ENCODE results near the gene SPTBN5. TPM values are rescaled to one million over a fixed set of nuclear protein-coding genes. Genes with fewer than 3 reads are reported as not detected.

Gene SPTBN5
- total RNA-seq, 1 experiment from 2014 or later, result 0.84 TPM

DNA sequence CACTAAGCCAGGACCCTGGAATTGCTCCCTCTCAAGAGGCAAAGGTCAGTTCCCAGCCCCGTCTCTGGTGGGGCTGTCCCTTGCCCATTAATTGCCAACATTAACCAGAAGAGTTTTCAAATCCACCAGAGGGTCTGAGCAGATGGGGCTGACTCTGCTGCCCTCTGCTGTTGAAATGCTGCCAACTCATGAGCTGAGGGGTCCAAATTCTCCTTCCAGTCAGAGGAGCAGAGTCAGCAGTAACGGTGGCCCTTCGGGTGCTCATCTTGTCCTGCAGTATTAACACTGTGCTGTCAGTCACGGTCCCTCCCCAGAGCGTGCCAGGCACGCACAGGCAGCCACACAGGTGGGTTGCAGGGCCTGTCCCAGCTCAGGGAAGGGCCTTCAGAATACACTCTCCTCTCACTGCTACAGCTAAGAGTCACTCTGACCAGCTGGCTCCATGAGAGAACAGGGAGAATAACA is 10.7 kb upstream of the SPTBN5 start:
- no peaks in the 10 kb centered on the region for H3K9me3 ChIP-seq (ENCODE audit: low read length)
- CTCF ChIA-PET, result interaction anchor here (0.6 to 1.5 kb wide), 6 partner anchors 24 to 209 kb away, joined by 3 to 16 read pairs (median 5); partner anchors contain the start of genes EHD4 and MAPKBP1
- no peak overlapping the region for H3K27ac ChIP-seq (ENCODE audit: low read length)
- DNase-seq (peak; percentile 79), ATAC-seq (peak; percentile 85)
- intact Hi-C loops (cut with micrococcal nuclease), result loop anchor here (2.0 to 5.0 kb wide), 2 partner anchors 76 to 132 kb away; partner anchors contain the start of genes JMJD7 and MAPKBP1
- H3F3A ChIP-seq (ENCODE audit: low read length, unreplicated experiment), result no peaks in the 10 kb centered on the region
- H3K36me3 ChIP-seq (ENCODE audit: low read depth, low read length), result peaks cover 50% of the 10 kb centered on the region
- no peaks in the 10 kb centered on the region for H3K27me3 ChIP-seq (ENCODE audit: low read length)
- POLR2A ChIA-PET (ENCODE audit: unreplicated experiment), result no interaction called here
- H3K4me1 ChIP-seq (ENCODE audit: insufficient read depth, low read length), result no peaks in the 10 kb centered on the region
- H3K4me3 ChIP-seq (ENCODE audit: low read length), result no peak overlapping the region
- H3K9me2 ChIP-seq (replicated peaks; ENCODE audit: low read length), result no peaks in the 10 kb centered on the region
- no peaks in the 10 kb centered on the region for H3K79me2 ChIP-seq (ENCODE audit: low read length)
- no TSS peak for BruUV-seq (replicated peaks)
- no peak overlapping the region for H2AFZ ChIP-seq (ENCODE audit: low read length)
- H4K20me1 ChIP-seq (ENCODE audit: low read length), result no peaks in the 10 kb centered on the region
- TF ChIP-seq EZH2phosphoT487 (IDR thresholded peaks at IDR 0.05; ENCODE audit: borderline replicate concordance, low read length), result no peak
- TF ChIP-seq, protein P1, sequence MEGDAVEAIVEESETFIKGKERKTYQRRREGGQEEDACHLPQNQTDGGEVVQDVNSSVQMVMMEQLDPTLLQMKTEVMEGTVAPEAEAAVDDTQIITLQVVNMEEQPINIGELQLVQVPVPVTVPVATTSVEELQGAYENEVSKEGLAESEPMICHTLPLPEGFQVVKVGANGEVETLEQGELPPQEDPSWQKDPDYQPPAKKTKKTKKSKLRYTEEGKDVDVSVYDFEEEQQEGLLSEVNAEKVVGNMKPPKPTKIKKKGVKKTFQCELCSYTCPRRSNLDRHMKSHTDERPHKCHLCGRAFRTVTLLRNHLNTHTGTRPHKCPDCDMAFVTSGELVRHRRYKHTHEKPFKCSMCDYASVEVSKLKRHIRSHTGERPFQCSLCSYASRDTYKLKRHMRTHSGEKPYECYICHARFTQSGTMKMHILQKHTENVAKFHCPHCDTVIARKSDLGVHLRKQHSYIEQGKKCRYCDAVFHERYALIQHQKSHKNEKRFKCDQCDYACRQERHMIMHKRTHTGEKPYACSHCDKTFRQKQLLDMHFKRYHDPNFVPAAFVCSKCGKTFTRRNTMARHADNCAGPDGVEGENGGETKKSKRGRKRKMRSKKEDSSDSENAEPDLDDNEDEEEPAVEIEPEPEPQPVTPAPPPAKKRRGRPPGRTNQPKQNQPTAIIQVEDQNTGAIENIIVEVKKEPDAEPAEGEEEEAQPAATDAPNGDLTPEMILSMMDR (conservative IDR thresholded peaks at IDR 0.05; ENCODE audit: low read depth, low read length), result peak; percentile 91
- no peak overlapping the region for H3K9ac ChIP-seq (ENCODE audit: low read length)
- H3K4me2 ChIP-seq (ENCODE audit: low read length), result no peak overlapping the region

DNA sequence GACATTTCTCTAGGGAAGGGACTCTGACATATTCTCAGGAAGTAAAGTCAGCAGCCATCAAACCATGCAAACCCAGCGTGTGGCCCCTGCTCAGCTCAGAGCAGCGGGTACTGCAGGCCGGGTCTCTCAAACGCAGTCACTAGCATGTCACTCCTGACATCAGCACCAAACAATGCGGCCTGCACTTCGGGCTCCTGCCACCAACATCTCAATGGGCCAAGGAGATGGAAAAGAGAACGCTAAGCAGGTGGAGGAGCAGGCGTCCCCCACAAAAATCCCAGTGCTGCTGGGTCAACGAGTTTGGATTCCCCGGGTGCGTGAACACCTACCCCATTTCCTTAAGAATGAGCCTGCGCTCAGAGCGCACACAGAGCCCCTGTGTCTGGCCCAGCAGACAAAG is 9.9 kb upstream of the SPTBN5 start:
- no TSS peak for BruUV-seq (replicated peaks)
- ChIA-PET POLR2A (ENCODE audit: unreplicated experiment) (no interaction called here), CTCF (no interaction called here)
- Histone ChIP-seq H3K4me2 (ENCODE audit: low read length) (no peak overlapping the region), H3K9ac (ENCODE audit: low read length) (no peak overlapping the region), H3K36me3 (ENCODE audit: low read depth, low read length) (peaks cover 48% of the 10 kb centered on the region), H3F3A (ENCODE audit: low read length, unreplicated experiment) (no peaks in the 10 kb centered on the region), H3K79me2 (ENCODE audit: low read length) (no peaks in the 10 kb centered on the region), H3K27me3 (ENCODE audit: low read length) (no peaks in the 10 kb centered on the region), H4K20me1 (ENCODE audit: low read length) (no peaks in the 10 kb centered on the region), H2AFZ (ENCODE audit: low read length) (no peak overlapping the region), H3K9me2 (replicated peaks; ENCODE audit: low read length) (no peaks in the 10 kb centered on the region), H3K9me3 (ENCODE audit: low read length) (no peaks in the 10 kb centered on the region), H3K27ac (ENCODE audit: low read length) (no peak overlapping the region), H3K4me3 (ENCODE audit: low read length) (no peak overlapping the region), H3K4me1 (ENCODE audit: insufficient read depth, low read length) (no peaks in the 10 kb centered on the region)
- ATAC-seq (no peak), DNase-seq (no peak)
- TF ChIP-seq EZH2 (IDR thresholded peaks at IDR 0.05; ENCODE audit: low read length, unreplicated experiment) (no peak), EZH2phosphoT487 (IDR thresholded peaks at IDR 0.05; ENCODE audit: borderline replicate concordance, low read length) (no peak)
- TF ChIP-seq, protein P1 (conservative IDR thresholded peaks at IDR 0.05; ENCODE audit: low read depth, low read length), result no peak
- intact Hi-C loops (cut with micrococcal nuclease), result loop anchor here (2.0 to 5.0 kb wide), 2 partner anchors 75 to 131 kb away; partner anchors contain the start of genes JMJD7 and MAPKBP1

DNA sequence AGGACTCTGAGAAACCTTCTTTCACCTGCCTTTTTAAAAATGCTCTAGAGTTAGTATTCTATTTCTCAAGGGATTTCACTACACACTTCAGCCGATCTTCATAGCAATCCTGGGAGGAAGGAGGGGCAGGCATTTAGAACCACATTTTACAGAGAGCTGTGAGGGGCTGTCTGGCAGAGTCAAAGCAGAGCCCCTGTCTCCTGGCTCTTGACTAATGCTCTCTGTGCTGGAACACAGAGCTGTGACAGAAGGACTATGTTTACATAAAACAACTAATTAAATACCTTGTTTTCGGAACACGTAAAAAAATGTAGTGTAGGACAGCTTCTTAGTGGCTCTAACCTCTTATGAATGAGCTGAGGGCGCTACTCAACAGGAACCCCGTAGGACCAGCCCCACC is 7.6 kb upstream of the SPTBN5 start:
- Histone ChIP-seq H3K9me3 (ENCODE audit: low read length) (no peaks in the 10 kb centered on the region), H4K20me1 (ENCODE audit: low read length) (no peaks in the 10 kb centered on the region), H3K27me3 (ENCODE audit: low read length) (no peaks in the 10 kb centered on the region), H3K27ac (ENCODE audit: low read length) (no peak overlapping the region), H3K9me2 (replicated peaks; ENCODE audit: low read length) (no peaks in the 10 kb centered on the region), H3K36me3 (ENCODE audit: low read depth, low read length) (peaks cover 28% of the 10 kb centered on the region), H2AFZ (ENCODE audit: low read length) (no peak overlapping the region), H3K4me2 (ENCODE audit: low read length) (no peak overlapping the region), H3K4me1 (ENCODE audit: insufficient read depth, low read length) (no peaks in the 10 kb centered on the region), H3K4me3 (ENCODE audit: low read length) (no peak overlapping the region), H3K79me2 (ENCODE audit: low read length) (no peaks in the 10 kb centered on the region), H3K9ac (ENCODE audit: low read length) (no peak overlapping the region), H3F3A (ENCODE audit: low read length, unreplicated experiment) (no peaks in the 10 kb centered on the region)
- intact Hi-C loops (cut with micrococcal nuclease), result loop anchor here (5.0 kb wide), 1 partner anchor 129 kb away; the partner anchor contains the start of gene MAPKBP1
- ATAC-seq (no peak), DNase-seq (no peak)
- POLR2A ChIA-PET (ENCODE audit: unreplicated experiment), result no interaction called here
- CTCF ChIA-PET, result no interaction called here
- TF ChIP-seq EZH2 (IDR thresholded peaks at IDR 0.05; ENCODE audit: low read length, unreplicated experiment), result no peak
- TF ChIP-seq, protein P1 (conservative IDR thresholded peaks at IDR 0.05; ENCODE audit: low read depth, low read length), result no peak
- no peak for TF ChIP-seq EZH2phosphoT487 (IDR thresholded peaks at IDR 0.05; ENCODE audit: borderline replicate concordance, low read length)
- BruUV-seq (replicated peaks), result no TSS peak

All from PC-3 (cell line).